Naive thymus-derived CD4-positive, alpha-beta T cell (primary cell): ENCODE results near the gene BCL7C. TPM values are rescaled to one million over a fixed set of nuclear protein-coding genes. Genes with fewer than 3 reads are reported as not detected.

Source experiments
- ATAC-seq: fragments of 150-1000 bp; cut with Tn5 transposase; 2 replicates; pipeline ENCODE4 v1.10.0; 2021; ENCODE audit warnings: mild to moderate bottlenecking, moderate library complexity
- CTCF ChIA-PET: fragments of 350-600 bp; sonication (Branson Sonifier 250); formaldehyde crosslinking; loops from one replicate; lab custom pipeline; 2021; ENCODE audit warnings: antibody characterized with exemption; lab: Charles Lee
- POLR2A ChIA-PET: fragments of 350-600 bp; sonication (Branson Sonifier 250); formaldehyde crosslinking; loops from one replicate; lab custom pipeline; 2021; ENCODE audit warnings: antibody characterized with exemption, inconsistent platforms; lab: Charles Lee
- DNase-seq, 9 donors: peaks; one replicate each; pipeline versions ENCODE4 v3.0.0 to v3.0.0-alpha.2; 2020 to 2022; ENCODE audit warnings: mixed read lengths in 1 of 9
- H3K27ac ChIP-seq: one replicate; pipeline ENCODE4 v1.7.0; 2013; ENCODE audit warnings: mild to moderate bottlenecking, low read depth, low read length, moderate library complexity
- H3K27me3 ChIP-seq, 2 donors: one replicate each; pipeline ENCODE4 v1.7.0; 2013; ENCODE audit warnings: low read length in 2 of 2, mild to moderate bottlenecking in 2 of 2, moderate library complexity in 2 of 2; ENCODE audit not compliant: control insufficient read depth in 2 of 2, insufficient read depth in 2 of 2
- H3K36me3 ChIP-seq, 3 experiments: 1 replicate in 2 of 3; 2 replicates in 1 of 3; pipeline ENCODE4 v1.7.0; 2013; ENCODE audit warnings: low read length in 3 of 3, mild to moderate bottlenecking in 3 of 3, moderate library complexity in 1 of 3; ENCODE audit not compliant: insufficient read depth in 3 of 3, control insufficient read depth in 2 of 3
- H3K4me1 ChIP-seq, 2 donors: one replicate each; pipeline ENCODE4 v1.7.0; 2013; ENCODE audit warnings: low read length in 2 of 2, mild to moderate bottlenecking in 2 of 2, moderate library complexity in 1 of 2; ENCODE audit not compliant: control insufficient read depth in 2 of 2, insufficient read depth in 2 of 2
- H3K4me3 ChIP-seq: 2 replicates; pipeline ENCODE4 v1.7.0; 2013; ENCODE audit warnings: mild to moderate bottlenecking, low read length
- H3K9me3 ChIP-seq, 3 experiments: 1 replicate in 2 of 3; 2 replicates in 1 of 3; pipeline ENCODE4 v1.7.0; 2013; ENCODE audit warnings: low read length in 3 of 3; ENCODE audit not compliant: control insufficient read depth in 2 of 3
- H3K27ac Mint-ChIP-seq, 9 donors: one replicate each; pipeline ENCODE4 v1.8.0; 2020 to 2022; ENCODE audit warnings: mixed read lengths in 9 of 9, mild to moderate bottlenecking in 8 of 9, moderate library complexity in 5 of 9, inconsistent platforms in 2 of 9
- H3K27me3 Mint-ChIP-seq, 5 donors: one replicate each; pipeline ENCODE4 v1.8.0; 2021 to 2022; ENCODE audit warnings: mixed read lengths in 5 of 5, mild to moderate bottlenecking in 1 of 5
- H3K36me3 Mint-ChIP-seq, 5 donors: one replicate each; pipeline ENCODE4 v1.8.0; 2020 to 2022; ENCODE audit warnings: mixed read lengths in 5 of 5, mild to moderate bottlenecking in 3 of 5, inconsistent platforms in 1 of 5
- H3K4me1 Mint-ChIP-seq, 7 donors: one replicate each; pipeline ENCODE4 v1.8.0; 2020 to 2022; ENCODE audit warnings: mixed read lengths in 7 of 7, mild to moderate bottlenecking in 3 of 7, inconsistent platforms in 1 of 7
- H3K4me3 Mint-ChIP-seq, 10 donors: one replicate each; pipeline ENCODE4 v1.8.0; 2020 to 2022; ENCODE audit warnings: mild to moderate bottlenecking in 10 of 10, mixed read lengths in 10 of 10, moderate library complexity in 6 of 10, inconsistent platforms in 2 of 10
- H3K9me3 Mint-ChIP-seq, 11 donors: one replicate each; pipeline ENCODE4 v1.8.0; 2020 to 2022; ENCODE audit warnings: mixed read lengths in 11 of 11, mild to moderate bottlenecking in 4 of 11, inconsistent platforms in 1 of 11, moderate library complexity in 1 of 11
- intact Hi-C, 2 donors: fragments of 100-400 bp; cut with micrococcal nuclease; formaldehyde crosslinking; loops; one replicate each; pipeline ENCODE4 v1.15.1; 2023
- polyA plus RNA-seq, 2 donors: library from polyadenylated mRNA; unstranded; fragments of 300-500 nt; fragmentation: Illumina TruSeq; gene quantifications; one replicate each; pipeline ENCODE4 v1.2.3, GENCODE V29; 2021
- total RNA-seq, 6 experiments: library from RNA in 5 of 6; stranded (reverse) in 5 of 6; gene quantifications; 1 replicate in 5 of 6; 2 replicates in 1 of 6; pipeline ENCODE4 v1.2.3 and lab custom pipeline; 2021 to 2026

The BCL7C gene
- total and polyA plus RNA-seq, 7 experiments from 2014 or later: 17.2 to 31.4 (median 22.7) TPM

- Histone ChIP-seq H3K4me3 (no peak overlapping the region), H3K4me1 (peaks cover 0 to 5% of the 10 kb centered on the region in 2 donors), H3K27ac (no peak overlapping the region), H3K9me3 (no peaks in the 10 kb centered on the region), H3K27me3 (no peaks in the 10 kb centered on the region), H3K36me3 (no peaks in the 10 kb centered on the region)
- Mint-ChIP-seq H3K27ac (no peak overlapping the region), H3K36me3 (peaks cover 0 to 4% (median 0%) of the 10 kb centered on the region in 5 donors), H3K27me3 (no peaks in the 10 kb centered on the region), H3K4me1 (peaks cover 6 to 14% (median 8%) of the 10 kb centered on the region in 7 donors), H3K4me3 (no peak overlapping the region), H3K9me3 (peaks cover 0 to 4% (median 0%) of the 10 kb centered on the region in 11 donors)
- ATAC-seq (no peak), DNase-seq (no peak)
- ChIA-PET POLR2A (interaction anchor here (2.8 kb wide), 1 partner anchor 77 kb away, joined by 11 read pairs; no protein-coding TSS in a partner anchor), CTCF (interaction anchor here (2.0 to 4.6 kb wide), 4 partner anchors 30 to 98 kb away, joined by 9 to 54 read pairs (median 22); no protein-coding TSS in a partner anchor)
- intact Hi-C loops: loop anchor here (5.0 to 10.0 kb wide), 2 partner anchors 489 to 601 kb away; partner anchors contain the start of gene ZNF843 (in 1 of the 2)
Observed at GRCh38 chr16:30843501-30843900, 50.4 kb downstream of the BCL7C start.

DNA sequence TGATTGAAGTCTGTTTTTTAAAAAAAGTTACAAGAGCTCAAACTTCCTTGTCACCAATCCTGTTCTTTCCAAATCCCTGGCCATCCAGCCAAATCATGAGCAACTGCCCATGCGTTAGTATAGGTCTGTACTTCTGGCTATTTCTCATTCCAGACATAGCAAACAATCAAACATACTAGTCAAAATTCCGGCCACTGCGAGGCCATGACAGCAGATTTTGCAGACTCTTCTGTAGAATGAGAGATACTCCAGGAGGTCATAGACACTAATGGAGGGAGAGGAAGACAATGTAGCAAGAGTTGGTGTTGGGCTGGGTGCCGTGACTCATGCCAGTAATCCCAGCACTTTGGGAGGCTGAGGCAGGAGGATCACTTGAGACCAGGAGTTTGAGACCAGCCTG is 50.9 kb downstream of the BCL7C start:
- no peaks in the 10 kb centered on the region for H3K27me3 Mint-ChIP-seq
- H3K9me3 Mint-ChIP-seq: peaks cover 0 to 4% (median 0%) of the 10 kb centered on the region in 11 donors
- peaks cover 0 to 4% (median 0%) of the 10 kb centered on the region in 5 donors for H3K36me3 Mint-ChIP-seq
- intact Hi-C loops: loop anchor here (5.0 to 10.0 kb wide), 2 partner anchors 489 to 602 kb away; partner anchors contain the start of gene ZNF843 (in 1 of the 2)
- POLR2A ChIA-PET: no interaction called here
- no peak overlapping the region for H3K27ac Mint-ChIP-seq
- Histone ChIP-seq H3K9me3 (no peaks in the 10 kb centered on the region), H3K4me3 (no peak overlapping the region), H3K27me3 (no peaks in the 10 kb centered on the region), H3K4me1 (peaks cover 0 to 5% of the 10 kb centered on the region in 2 donors), H3K36me3 (no peaks in the 10 kb centered on the region), H3K27ac (no peak overlapping the region)
- CTCF ChIA-PET: interaction anchor here (0.6 to 4.6 kb wide), 2 partner anchors 59 to 109 kb away, joined by 6 to 54 read pairs; no protein-coding TSS in a partner anchor
- ATAC-seq: no peak
- no peak overlapping the region for H3K4me3 Mint-ChIP-seq
- peaks cover 6 to 14% (median 8%) of the 10 kb centered on the region in 7 donors for H3K4me1 Mint-ChIP-seq
- DNase-seq: no peak

GRCh38 chr16:30841332-30841731 is 52.5 kb downstream of the BCL7C start:
- Mint-ChIP-seq H3K27me3 (no peaks in the 10 kb centered on the region), H3K4me1 (peaks cover 6 to 11% (median 8%) of the 10 kb centered on the region in 7 donors), H3K36me3 (peaks cover 0 to 4% (median 0%) of the 10 kb centered on the region in 5 donors), H3K27ac (no peak overlapping the region), H3K4me3 (no peak overlapping the region), H3K9me3 (peaks cover 0 to 4% (median 0%) of the 10 kb centered on the region in 11 donors)
- ATAC-seq: no peak
- H3K4me3 ChIP-seq: no peak overlapping the region
- no peak for DNase-seq
- H3K27me3 ChIP-seq: no peaks in the 10 kb centered on the region
- intact Hi-C loops: loop anchor here (5.0 to 10.0 kb wide), 2 partner anchors 491 to 603 kb away; partner anchors contain the start of gene ZNF843 (in 1 of the 2)
- no peaks in the 10 kb centered on the region for H3K9me3 ChIP-seq
- ChIA-PET CTCF (no interaction called here), POLR2A (no interaction called here)
- no peak overlapping the region for H3K27ac ChIP-seq
- H3K4me1 ChIP-seq: peaks cover 0 to 5% of the 10 kb centered on the region in 2 donors
- H3K36me3 ChIP-seq: no peaks in the 10 kb centered on the region

DNA sequence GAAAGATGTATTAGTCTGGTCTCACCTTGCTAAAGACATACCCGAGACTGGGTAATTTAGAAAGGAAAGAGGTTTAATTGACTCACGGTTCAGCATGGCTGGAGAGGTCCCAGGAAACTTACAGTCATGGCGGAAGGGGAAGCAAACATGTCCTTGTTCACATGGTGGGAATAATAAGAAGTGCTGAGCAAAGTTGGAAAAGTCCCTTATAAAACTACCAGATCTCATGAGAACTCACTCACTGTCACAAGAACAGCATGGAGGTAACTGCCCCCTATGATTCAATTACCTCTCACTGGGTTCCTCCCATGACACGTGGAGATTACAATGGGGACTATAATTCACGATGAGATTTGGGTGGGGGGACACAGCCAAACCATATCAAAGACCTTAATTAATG is 53.3 kb downstream of the BCL7C start:
- no peak overlapping the region for H3K4me3 Mint-ChIP-seq
- H3K27me3 Mint-ChIP-seq: no peaks in the 10 kb centered on the region
- H3K4me1 ChIP-seq: peaks cover 0 to 5% of the 10 kb centered on the region in 2 donors
- peaks cover 0 to 4% (median 0%) of the 10 kb centered on the region in 11 donors for H3K9me3 Mint-ChIP-seq
- H3K4me1 Mint-ChIP-seq: peaks cover 6 to 11% (median 8%) of the 10 kb centered on the region in 7 donors
- peak overlapping the region in 1 of 9 donors; percentile 5 for H3K27ac Mint-ChIP-seq
- H3K27me3 ChIP-seq: no peaks in the 10 kb centered on the region
- ChIA-PET POLR2A (no interaction called here), CTCF (no interaction called here)
- no peak overlapping the region for H3K27ac ChIP-seq
- peaks cover 0 to 4% (median 0%) of the 10 kb centered on the region in 5 donors for H3K36me3 Mint-ChIP-seq
- H3K4me3 ChIP-seq: no peak overlapping the region
- H3K36me3 ChIP-seq: no peaks in the 10 kb centered on the region
- H3K9me3 ChIP-seq: no peaks in the 10 kb centered on the region
- intact Hi-C loops: loop anchor here (5.0 to 10.0 kb wide), 2 partner anchors 492 to 604 kb away; partner anchors contain the start of gene ZNF843 (in 1 of the 2)
- no peak for ATAC-seq
- DNase-seq: no peak

GRCh38 chr16:30839523-30840227 is 54.2 kb downstream of the BCL7C start:
- Histone ChIP-seq H3K27me3 (no peaks in the 10 kb centered on the region), H3K4me1 (no peaks in the 10 kb centered on the region), H3K36me3 (no peaks in the 10 kb centered on the region), H3K9me3 (no peaks in the 10 kb centered on the region), H3K27ac (no peak overlapping the region), H3K4me3 (no peak overlapping the region)
- Mint-ChIP-seq H3K4me3 (no peak overlapping the region), H3K36me3 (peaks cover 0 to 8% (median 0%) of the 10 kb centered on the region in 5 donors), H3K9me3 (no peaks in the 10 kb centered on the region), H3K27ac (no peak overlapping the region), H3K4me1 (peaks cover 0 to 3% (median 2%) of the 10 kb centered on the region in 7 donors), H3K27me3 (no peaks in the 10 kb centered on the region)
- DNase-seq (no peak), ATAC-seq (no peak)
- ChIA-PET CTCF (no interaction called here), POLR2A (interaction anchor here (0.7 kb wide), 1 partner anchor 9 kb away, joined by 3 read pairs; no protein-coding TSS in a partner anchor)
- intact Hi-C loops: loop anchor here (5.0 to 10.0 kb wide), 2 partner anchors 493 to 605 kb away; partner anchors contain the start of gene ZNF843 (in 1 of the 2)

- Histone ChIP-seq H3K36me3 (no peaks in the 10 kb centered on the region), H3K9me3 (no peaks in the 10 kb centered on the region), H3K27ac (no peak overlapping the region), H3K4me3 (no peak overlapping the region), H3K27me3 (no peaks in the 10 kb centered on the region), H3K4me1 (no peaks in the 10 kb centered on the region)
- no peak for DNase-seq
- ATAC-seq: no peak
- H3K27me3 Mint-ChIP-seq: no peaks in the 10 kb centered on the region
- POLR2A ChIA-PET: interaction anchor here (0.7 kb wide), 1 partner anchor 9 kb away, joined by 3 read pairs; no protein-coding TSS in a partner anchor
- H3K36me3 Mint-ChIP-seq: peaks cover 0 to 8% (median 0%) of the 10 kb centered on the region in 5 donors
- intact Hi-C loops: no loop called here
- no peaks in the 10 kb centered on the region for H3K4me1 Mint-ChIP-seq
- CTCF ChIA-PET: no interaction called here
- H3K27ac Mint-ChIP-seq: no peak overlapping the region
- no peak overlapping the region for H3K4me3 Mint-ChIP-seq
- no peaks in the 10 kb centered on the region for H3K9me3 Mint-ChIP-seq
Observed at GRCh38 chr16:30838876-30839471, 54.9 kb downstream of the BCL7C start.
